HG03108 (cell line): Measurements from ENCODE around the gene EYS.
"Not testable (repeated sequence)": the region's sequence is repeated elsewhere in the genome, so short reads cannot be mapped to it uniquely, and the experiment has no call there.

ENCODE experiments used
- ATAC-seq: cut with Tn5 transposase; IDR thresholded peaks from one replicate; pipeline ENCODE4 v1.9.1; 2021; ENCODE audit warnings: moderate library complexity; ENCODE audit not compliant: unreplicated experiment

The EYS gene

DNA sequence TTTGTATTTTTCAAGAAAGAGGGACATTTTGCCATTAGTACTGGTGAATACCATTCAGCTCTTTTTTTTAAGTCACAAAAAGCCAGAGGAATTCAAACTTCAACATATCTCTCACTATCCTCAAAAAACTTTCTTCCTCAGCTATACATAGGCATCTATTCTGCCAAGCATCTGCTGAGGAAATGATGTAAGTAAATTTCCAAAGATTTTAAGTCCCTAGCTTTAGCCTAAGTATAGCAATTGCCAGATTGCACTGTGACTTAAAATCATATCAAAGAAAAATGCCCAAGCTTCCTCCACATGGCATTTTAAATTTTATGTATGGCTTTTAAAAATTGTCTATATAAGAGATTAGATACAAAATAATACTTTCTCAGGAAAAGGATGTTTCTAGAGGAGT is 237.4 kb downstream of the EYS start:
- ATAC-seq, result no peak

DNA sequence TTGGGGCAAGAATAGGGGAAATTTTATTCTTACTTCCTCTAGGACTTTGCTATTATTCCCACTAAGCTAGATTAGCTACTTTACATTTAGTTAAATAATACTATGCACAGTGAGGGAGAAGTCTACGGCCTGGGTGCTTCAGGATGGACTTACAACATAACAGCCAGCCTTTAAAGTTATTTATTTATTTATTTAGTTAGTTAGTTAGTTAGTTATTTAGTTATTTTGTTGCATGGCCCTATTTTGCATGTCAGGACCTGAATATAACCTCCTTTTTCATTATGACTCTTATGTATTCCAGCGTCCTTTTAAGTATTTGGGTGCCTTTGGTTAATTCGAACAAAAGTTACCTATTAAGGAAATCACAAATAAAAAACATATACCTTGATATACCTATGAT is 238.7 kb downstream of the EYS start:
- ATAC-seq, result no peak

DNA sequence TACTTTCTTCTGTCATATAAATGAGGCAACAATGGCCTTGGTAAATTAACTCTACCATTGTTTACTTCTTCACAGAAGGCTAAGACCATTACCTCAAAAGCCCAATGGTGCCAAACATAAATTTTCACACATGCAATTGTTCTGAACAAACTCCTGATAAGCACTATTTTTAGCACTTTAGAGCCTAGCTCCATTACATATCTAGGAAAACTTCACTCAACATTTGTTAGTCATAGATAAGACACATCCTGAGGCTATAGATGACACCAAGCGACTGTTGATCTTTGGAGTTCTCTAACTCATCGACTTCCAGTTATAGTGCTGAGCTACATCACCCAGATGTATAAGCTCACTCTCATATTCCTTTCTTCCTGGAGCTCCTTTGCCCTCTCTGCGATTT is 245.9 kb downstream of the EYS start:
- ATAC-seq, result no peak

DNA sequence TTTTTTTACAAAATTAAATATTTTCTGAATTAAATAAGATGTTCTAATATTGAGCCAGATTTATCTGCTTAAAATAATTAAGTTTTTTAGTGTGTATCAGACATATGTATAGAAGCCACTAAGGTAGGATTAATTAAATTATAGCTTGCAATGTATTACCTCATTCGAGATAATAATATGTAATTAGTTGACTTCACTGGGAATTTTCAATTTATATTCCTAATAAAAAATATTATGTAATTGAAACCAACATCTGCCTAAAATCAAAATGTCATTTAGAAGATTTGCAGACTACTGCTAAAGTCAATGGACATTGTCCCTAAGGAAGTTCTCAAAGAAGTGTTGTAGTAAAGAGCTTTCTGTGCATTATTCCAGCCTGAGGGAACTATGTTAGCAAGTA is 254.7 kb downstream of the EYS start:
- ATAC-seq, result no peak

- no peak for ATAC-seq
Measured at GRCh38 chr6:65450451-65450850, 256.6 kb downstream of the EYS start.

DNA sequence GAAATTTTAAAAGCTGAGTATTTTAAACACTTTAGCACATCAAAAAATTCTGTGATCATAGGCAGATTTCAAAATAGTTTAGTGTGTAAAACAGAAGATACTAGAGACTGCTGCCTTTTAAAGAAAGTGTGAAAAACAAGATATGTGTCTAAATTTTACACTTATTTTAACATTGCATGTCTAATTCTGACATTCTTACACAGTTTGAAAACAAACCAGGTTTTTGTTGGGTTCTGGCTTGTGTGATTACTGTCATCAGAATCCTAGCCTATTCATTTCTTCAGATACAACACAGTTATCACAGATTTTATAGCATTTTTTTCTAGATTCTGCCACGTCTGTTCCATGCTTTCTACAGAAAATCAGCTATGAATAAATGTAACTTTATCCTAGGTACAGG is 257.1 kb downstream of the EYS start:
- ATAC-seq, result no peak

GRCh38 chr6:65448866-65449265 is 258.2 kb downstream of the EYS start:
- ATAC-seq, result no peak

- no peak for ATAC-seq
Measured at GRCh38 chr6:65436281-65436680, 270.7 kb downstream of the EYS start.

- no peak for ATAC-seq
Measured at GRCh38 chr6:65416621-65417020, 290.4 kb downstream of the EYS start.

GRCh38 chr6:65410309-65410708 is 296.7 kb downstream of the EYS start:
- ATAC-seq, result no peak

- ATAC-seq, result no peak
Measured at GRCh38 chr6:65402564-65402963, 304.5 kb downstream of the EYS start.

- no peak for ATAC-seq
Measured at GRCh38 chr6:65399355-65400084, 307.5 kb downstream of the EYS start.

- no peak for ATAC-seq
Measured at GRCh38 chr6:65398851-65399250, 308.2 kb downstream of the EYS start.

DNA sequence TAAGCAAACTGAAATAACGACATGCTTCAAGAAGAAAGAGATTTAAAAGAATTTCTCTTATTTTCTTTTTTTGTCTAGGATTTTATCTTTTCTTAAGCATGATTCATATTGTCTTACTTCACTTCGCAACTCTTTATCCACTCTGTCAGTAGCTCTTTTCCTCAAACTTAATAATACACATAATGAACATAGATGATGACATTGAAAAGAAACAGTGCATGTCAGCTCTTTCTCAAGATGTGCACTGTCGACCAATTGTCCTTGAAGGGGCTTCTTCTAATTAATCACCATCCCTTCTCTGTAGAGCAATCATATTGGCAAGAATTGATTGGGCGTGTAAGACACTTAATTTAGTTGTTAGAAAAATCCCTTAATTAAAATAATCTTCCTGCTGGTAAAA is 356.5 kb downstream of the EYS start:
- no peak for ATAC-seq

DNA sequence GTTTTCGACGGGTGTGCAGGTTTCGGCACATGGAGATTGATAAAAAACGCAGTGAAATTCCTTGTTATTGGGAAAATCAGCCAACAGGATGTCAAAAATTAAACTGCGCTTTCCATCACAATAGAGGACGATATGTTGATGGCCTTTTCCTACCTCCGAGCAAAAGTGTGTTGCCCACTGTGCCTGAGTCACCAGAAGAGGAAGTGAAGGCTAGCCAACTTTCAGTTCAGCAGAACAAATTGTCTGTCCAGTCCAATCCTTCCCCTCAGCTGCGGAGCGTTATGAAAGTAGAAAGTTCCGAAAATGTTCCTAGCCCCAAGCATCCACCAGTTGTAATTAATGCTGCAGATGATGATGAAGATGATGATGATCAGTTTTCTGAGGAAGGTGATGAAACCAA is 404.4 kb downstream of the EYS start:
- ATAC-seq, result not testable (repeated sequence)

GRCh38 chr6:65299236-65299635 is 407.8 kb downstream of the EYS start:
- ATAC-seq, result no peak

GRCh38 chr6:65295812-65296211 is 411.2 kb downstream of the EYS start:
- ATAC-seq, result no peak

DNA sequence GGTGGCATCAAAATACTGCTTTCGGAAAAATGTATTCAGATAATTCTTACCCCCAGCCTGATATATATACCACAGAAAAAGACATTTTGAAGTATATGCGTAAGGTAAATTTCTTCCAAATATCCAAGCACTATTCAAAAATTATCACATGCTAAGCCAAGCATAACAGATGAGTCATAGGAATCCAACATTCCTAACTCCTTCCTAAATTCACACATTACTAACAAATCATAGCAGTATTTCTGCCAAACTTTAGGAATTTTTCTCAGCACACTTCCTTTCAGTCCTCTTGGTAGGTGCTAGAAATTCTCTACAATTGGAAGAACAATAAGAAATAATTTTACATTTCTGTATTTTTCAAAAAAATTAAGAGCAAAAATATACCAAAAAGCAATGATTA is 417.5 kb downstream of the EYS start:
- ATAC-seq, result no peak

- no peak for ATAC-seq
Measured at GRCh38 chr6:65285275-65285674, 421.8 kb downstream of the EYS start.

GRCh38 chr6:65280060-65280459 is 427.0 kb downstream of the EYS start:
- no peak for ATAC-seq

GRCh38 chr6:65262241-65262640 is 444.8 kb downstream of the EYS start:
- ATAC-seq, result no peak

GRCh38 chr6:65259982-65260381 is 447.0 kb downstream of the EYS start:
- no peak for ATAC-seq

DNA sequence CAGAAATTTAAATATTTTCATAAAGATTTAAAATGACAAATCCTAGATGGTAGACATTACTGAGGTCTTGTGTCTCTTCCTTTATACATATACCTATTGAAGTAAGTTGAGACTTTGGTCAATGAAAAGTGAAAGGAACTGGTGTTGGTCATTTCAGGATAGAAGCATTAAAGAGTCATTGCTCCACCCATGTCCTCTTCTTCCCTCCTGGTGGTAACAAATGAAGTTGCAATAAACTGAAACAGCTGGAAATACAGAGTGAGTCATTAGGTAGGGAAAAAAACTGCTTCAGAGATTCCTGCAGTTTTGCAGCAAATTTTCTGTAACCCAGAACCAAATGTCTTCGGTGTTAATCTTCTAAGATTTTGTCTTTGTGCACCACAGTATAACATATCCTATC is 448.0 kb downstream of the EYS start:
- ATAC-seq, result no peak
